ENCODE results near the gene RNASEH2B.

RNASEH2B gene
- 125 to 127 reads per million in 2 donors for total RNA-seq

- peak; percentile 61 for DNase-seq
Measured at GRCh38 chr13:50909605-50910484, at the start of gene RNASEH2B. RNASEH2B (plus strand) TSS chr13:50909791; CDS start chr13:50910077, 286 bp downstream.

DNA sequence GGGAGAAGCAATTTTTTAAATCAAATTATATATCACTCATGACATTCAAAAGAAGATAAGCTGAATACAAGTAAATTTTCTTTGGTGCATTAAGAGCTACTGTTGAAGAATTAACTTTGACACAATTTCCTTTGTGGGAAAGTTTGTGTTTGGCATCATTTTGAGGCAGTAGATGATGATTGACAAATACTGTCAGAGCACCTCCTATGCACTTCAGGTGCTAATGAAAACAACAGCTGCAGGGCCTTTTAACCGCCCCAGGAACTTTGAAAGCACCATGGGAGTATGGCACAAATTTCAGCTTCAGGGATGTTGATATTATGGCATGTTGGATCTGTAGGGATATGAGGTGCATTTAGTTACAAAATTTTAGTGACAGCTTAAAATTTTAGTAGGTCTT lies 45.1 kb upstream of the RNASEH2B start:
- no peak for DNase-seq

GRCh38 chr13:50866817-50867636 lies 42.6 kb upstream of the RNASEH2B start:
- no peak for DNase-seq

GRCh38 chr13:50867637-50867945 lies 42.0 kb upstream of the RNASEH2B start:
- no peak for DNase-seq

DNA sequence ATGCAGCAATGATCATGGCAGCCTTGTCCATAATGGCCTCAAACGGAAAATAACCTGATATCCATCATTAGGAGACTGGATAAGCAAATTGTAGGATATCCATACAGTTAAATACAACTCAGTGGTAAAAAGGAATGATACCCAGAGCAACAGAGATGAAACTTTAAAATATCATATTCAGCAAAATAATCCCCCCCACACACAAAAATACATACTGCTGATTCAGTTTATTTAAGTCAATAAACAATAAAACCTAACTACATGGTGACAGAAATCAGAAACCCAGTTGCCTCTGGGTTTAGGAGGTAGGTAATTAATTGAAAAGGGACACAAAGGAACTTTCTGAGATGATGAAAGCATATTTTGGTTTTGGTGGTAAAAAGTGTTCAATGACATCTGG lies 38.2 kb upstream of the RNASEH2B start:
- no peak for DNase-seq

DNA sequence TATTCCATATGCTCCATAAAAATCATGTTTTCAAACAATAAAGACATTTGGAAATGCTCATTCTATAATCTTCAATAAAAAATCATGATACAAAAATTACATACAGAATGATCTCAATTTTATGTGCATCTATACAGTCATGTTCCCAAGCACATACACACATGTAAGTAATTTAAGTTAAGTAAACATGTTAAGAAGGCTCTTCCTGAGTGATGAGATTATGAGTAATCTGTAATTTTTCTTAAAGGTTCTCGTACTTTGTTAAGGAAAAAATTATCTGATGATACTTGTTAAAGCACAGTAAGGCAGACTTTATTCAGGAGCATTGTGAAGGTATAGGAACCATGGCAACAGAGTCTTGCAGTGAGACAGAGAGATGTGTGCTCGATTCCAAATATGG lies 36.1 kb upstream of the RNASEH2B start:
- DNase-seq = no peak

DNA sequence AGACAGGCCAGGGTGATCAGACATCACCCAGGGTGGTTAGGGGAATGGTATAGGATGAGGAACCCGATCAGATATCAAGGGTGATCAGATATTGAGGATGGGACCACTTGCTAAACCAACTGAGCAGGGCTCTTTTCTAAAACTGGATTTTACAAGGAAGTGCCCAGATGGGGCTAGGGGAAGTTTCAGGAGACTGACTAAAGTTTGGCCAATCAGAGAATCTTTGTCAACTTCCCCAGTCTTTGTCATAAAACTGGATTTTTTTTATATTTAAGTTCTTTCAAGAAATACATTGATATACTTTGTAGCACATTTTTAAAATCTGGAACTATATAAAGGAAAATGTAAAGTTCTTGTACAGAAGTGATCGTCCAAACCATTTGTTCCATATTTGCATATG lies 35.6 kb upstream of the RNASEH2B start:
- DNase-seq = no peak

DNA sequence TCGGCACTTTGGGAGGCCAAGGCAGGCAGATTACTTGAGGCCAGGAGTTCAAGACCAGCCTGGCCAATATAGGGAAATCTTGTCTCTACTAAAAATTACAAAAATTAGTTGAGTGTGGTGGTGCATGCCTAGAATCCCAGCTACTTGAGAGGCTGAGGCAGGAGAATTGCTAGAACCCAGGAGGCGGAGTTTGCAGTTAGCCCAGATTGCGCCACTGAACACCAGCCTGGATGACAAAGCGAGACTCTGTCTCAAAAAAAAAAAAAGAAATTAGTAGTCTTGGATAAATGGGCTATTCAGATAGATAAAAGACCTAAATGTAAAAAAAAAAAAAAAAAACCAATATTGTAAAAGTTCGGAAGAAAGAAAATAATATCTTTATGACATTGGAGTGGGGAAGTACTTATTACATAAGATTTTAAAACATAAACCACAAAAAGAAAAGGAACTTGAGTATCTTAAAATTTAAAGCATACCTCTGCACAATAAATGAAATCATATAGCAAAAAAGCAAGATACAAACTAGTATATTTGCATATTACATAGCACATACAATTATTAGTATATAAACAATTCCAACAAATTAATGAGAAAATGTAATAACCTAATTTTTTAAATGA lies 26.7 kb upstream of the RNASEH2B start:
- no peak for DNase-seq

DNA sequence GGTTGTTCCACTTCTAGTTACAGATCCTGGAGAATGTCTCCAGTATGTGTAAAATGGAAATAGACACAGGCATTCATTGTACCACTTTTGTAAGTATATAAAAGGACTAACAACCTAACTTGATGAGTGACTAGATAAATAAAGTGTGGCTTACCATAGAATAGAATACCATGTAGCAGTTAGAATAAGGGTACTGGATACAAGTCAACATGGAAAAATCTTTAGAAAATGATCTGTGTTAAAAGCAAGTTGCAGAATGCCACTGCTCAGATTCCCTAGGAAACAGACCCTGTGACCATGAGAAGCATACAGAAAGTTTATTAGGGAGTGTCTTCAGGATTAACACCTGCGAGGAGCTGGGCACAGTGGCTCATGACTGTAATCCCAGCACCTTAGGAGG lies 25.9 kb upstream of the RNASEH2B start:
- no peak for DNase-seq

GRCh38 chr13:50884265-50884664 lies 25.3 kb upstream of the RNASEH2B start:
- DNase-seq = no peak

DNA sequence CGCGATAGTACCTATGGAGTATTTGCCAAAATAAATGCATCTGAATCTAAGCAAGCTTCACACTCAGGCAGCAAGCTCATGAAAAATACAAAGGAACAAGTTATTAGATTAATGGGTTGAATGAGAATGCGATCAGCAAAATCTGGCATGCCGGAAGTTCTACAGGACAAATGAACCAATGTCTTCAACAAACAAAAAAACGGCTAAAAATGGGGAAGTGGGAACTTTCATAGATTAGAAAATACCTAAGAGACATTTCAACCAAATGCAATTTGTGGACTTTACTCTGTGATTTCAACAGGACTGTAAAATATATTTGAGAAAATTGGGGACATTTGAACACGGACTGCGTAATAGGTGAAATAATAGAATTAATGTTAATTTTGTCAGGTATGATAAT lies 22.4 kb upstream of the RNASEH2B start:
- DNase-seq = no peak

- DNase-seq = no peak
Measured at GRCh38 chr13:50888362-50888761, 21.2 kb upstream of the RNASEH2B start.

DNA sequence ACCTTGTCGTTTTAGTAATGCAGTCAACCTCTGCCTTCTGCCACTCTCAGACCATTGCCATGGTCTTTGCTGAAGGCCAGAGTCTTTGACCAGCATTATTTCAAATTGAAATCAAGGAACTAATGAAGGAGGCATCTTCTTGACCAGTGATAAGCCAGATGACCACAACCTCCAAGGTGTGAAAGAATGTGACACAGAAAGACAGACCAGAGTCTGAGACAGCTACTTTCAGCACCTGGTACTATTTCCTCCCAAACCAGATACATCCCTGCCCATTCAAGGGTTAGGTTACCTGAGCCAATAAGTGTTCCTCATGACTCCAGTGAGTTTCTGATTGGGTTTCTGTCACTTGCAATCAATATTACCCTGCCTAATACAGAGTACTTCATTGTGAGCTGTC lies 20.3 kb upstream of the RNASEH2B start:
- DNase-seq = no peak

- DNase-seq = no peak
Measured at GRCh38 chr13:50891206-50891605, 18.4 kb upstream of the RNASEH2B start.

DNA sequence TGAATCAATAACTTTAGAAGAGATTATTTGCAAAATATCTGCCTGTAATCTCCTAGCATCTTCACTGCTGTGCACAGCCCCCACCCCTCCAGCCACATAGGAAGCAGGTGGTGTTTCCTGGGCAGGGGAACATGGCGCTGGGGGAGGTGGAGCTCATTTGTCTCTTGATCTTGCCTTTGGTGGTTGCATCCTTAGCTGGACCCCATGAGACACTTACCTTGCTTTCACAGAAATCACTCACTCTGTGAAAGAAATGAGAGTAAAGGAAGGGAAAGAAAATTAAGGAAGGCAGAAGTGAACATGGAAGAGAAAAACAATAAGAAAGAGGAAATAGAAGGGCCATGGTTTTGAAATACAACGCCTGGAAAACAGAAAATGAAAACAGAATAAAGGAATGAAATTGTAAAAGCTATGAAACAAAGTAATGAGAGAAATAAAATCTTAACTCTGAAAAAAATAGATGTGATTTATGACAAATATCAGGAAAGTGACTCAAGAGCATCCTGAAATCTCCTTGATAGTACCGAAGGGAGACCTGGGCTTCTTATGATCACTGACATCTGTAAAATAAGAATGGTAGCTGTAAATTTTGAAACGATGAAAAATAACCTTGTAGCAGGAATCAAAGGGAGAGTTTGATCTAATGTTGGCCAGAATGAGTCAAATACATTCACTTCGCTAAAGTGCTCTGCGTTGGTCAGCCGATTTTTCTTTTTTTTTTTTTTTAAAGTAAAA lies 17.2 kb upstream of the RNASEH2B start:
- DNase-seq = no peak

DNA sequence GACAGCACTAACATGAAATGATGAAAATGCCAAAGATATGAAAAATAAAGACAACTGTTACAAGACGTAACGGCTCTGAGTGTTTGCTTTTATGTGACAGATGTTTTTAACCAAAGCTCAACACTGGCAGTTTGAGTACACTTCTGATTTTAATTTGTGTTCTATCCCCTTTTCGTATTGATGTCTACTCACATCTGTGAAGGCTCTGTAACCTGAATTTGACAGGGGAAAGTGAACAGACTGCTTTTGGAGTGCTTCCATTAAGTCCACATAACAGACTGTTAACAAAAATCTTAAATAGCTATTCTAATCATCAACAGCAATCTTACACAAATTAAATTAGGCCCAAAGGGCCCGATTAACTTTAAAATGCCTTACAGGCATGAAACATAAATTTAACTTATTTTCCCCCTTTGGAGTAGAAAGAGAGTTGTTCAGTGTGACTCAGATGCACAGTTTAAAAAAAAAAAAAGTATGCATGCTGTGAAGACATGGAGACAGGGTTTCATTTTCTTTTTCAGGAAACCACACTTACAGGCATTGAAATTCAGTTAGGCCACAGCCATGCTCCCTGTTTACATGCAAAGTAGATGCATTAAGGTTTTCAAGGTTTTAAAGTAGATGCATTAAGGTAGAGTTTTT lies 16.3 kb upstream of the RNASEH2B start:
- no peak for DNase-seq

GRCh38 chr13:50894012-50894411 lies 15.6 kb upstream of the RNASEH2B start:
- DNase-seq = no peak

GRCh38 chr13:50894504-50894903 lies 15.1 kb upstream of the RNASEH2B start:
- DNase-seq = no peak

- no peak for DNase-seq
Measured at GRCh38 chr13:50898338-50898737, 11.3 kb upstream of the RNASEH2B start.

GRCh38 chr13:50901701-50902100 lies 7.9 kb upstream of the RNASEH2B start:
- DNase-seq = no peak

DNA sequence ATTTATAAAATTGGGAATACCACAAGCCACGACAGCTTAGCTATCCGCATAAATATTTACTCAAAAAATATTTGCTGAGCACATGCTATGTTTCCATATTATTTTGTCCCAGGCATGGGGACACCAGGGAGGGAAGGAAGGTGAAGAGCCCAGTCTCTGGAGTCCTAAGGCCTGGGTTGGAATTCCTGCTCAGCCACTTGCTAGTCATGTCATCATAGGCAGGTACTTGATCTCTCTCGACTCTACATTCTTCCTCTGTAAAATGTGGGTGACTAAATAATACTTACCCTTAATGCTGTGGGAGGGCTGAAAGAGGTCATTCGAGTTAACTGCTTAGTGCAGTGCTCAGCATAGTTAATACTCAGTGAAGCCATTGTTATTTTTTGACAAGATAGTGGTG lies 4.3 kb upstream of the RNASEH2B start:
- no peak for DNase-seq

GRCh38 chr13:50907781-50908180 lies 1.8 kb upstream of the RNASEH2B start:
- no peak for DNase-seq
